Neural cell (in vitro differentiated cells): Measurements from ENCODE around the gene LMO7.

Source experiments
- CTCF ChIP-seq: fragments of 450-650 bp; IDR thresholded peaks from 2 replicates; pipeline ENCODE4 v1.5.1; 2014; ENCODE audit warnings: antibody characterized with exemption, mild to moderate bottlenecking, moderate library complexity; ENCODE audit not compliant: poor library complexity, severe bottlenecking
- EP300 ChIP-seq: fragments of 450-650 bp; conservative IDR thresholded peaks from 2 replicates; pipeline ENCODE4 v1.6.1; 2014; ENCODE audit warnings: antibody characterized with exemption, mild to moderate bottlenecking, moderate library complexity; ENCODE audit not compliant: poor library complexity, severe bottlenecking
- EZH2 ChIP-seq: fragments of 200-600, 300-800 bp; shearing (Covaris generic), sonication (generic); IDR thresholded peaks from 2 replicates; pipeline ENCODE4 v1.6.1; 2014; ENCODE audit warnings: antibody characterized with exemption, low read length, borderline replicate concordance, mild to moderate bottlenecking; ENCODE audit not compliant: insufficient read depth, poor library complexity, severe bottlenecking
- MXI1 ChIP-seq: fragments of 450-650 bp; conservative IDR thresholded peaks from 2 replicates; pipeline ENCODE4 v1.6.1; 2014; ENCODE audit warnings: antibody characterized with exemption, mild to moderate bottlenecking; ENCODE audit not compliant: poor library complexity, severe bottlenecking
- POLR2AphosphoS5 ChIP-seq: IDR thresholded peaks from 2 replicates; pipeline ENCODE4 v1.6.1; 2012
- RAD21 ChIP-seq: fragments of 450-650 bp; conservative IDR thresholded peaks from 2 replicates; pipeline ENCODE4 v1.6.1; 2014; ENCODE audit warnings: antibody characterized with exemption, mild to moderate bottlenecking, moderate library complexity
- REST ChIP-seq: IDR thresholded peaks from 2 replicates; pipeline ENCODE4 v1.6.1; 2012; ENCODE audit warnings: borderline replicate concordance
- SMC3 ChIP-seq: fragments of 450-650 bp; conservative IDR thresholded peaks from 2 replicates; pipeline ENCODE4 v1.6.1; 2014; ENCODE audit warnings: antibody characterized with exemption, mild to moderate bottlenecking, moderate library complexity; ENCODE audit not compliant: poor library complexity
- TAF1 ChIP-seq: IDR thresholded peaks from 2 replicates; pipeline ENCODE4 v1.6.1; 2012; ENCODE audit warnings: low read depth

GRCh38 chr13:75700552-75700951, 64.4 kb downstream of the LMO7 start:
- TF ChIP-seq CTCF (no peak), TAF1 (no peak), EZH2 (no peak), POLR2AphosphoS5 (no peak), REST (no peak), SMC3 (no peak), RAD21 (no peak), MXI1 (no peak), EP300 (no peak)
